ENCODE measurements around the gene RGL4. TPM values are rescaled to one million over a fixed set of nuclear protein-coding genes. Genes with fewer than 3 reads are reported as not detected.

Gene RGL4
- total and polyA plus RNA-seq, 2 experiments from 2014 or later, result 0.16 TPM; not detected in 1

- Mint-ChIP-seq H3K9me3 (no peaks in the 10 kb centered on the region), H3K27ac (no peak overlapping the region)
These were observed 4.3 kb downstream of the RGL4 start for GRCh38 chr22:23695141-23695540.

GRCh38 chr22:23695571-23696325, 4.9 kb downstream of the RGL4 start:
- Histone ChIP-seq H2AFZ (no peak overlapping the region), H3K4me1 (ENCODE audit: insufficient read depth) (no peaks in the 10 kb centered on the region), H3K9me2 (ENCODE audit: insufficient read depth) (no peaks in the 10 kb centered on the region), H3K27me3 (ENCODE audit: insufficient read depth) (no peaks in the 10 kb centered on the region), H3F3A (replicated peaks; ENCODE audit: low read depth) (no peaks in the 10 kb centered on the region), H3K4me2 (no peak overlapping the region), H3K4me3 (no peak overlapping the region), H4K20me1 (replicated peaks; ENCODE audit: insufficient read depth) (peaks cover 8% of the 10 kb centered on the region), H3K79me2 (replicated peaks; ENCODE audit: insufficient read depth) (peaks cover 7% of the 10 kb centered on the region; the same call in 1 of the 2 replicates), H3K36me3 (ENCODE audit: insufficient read depth) (peaks cover 16% of the 10 kb centered on the region), H3K27ac (ENCODE audit: low read depth) (no peak overlapping the region)
- H3K36me3 Mint-ChIP-seq (ENCODE audit: low read depth), result peaks cover 21% of the 10 kb centered on the region
- H3K9me3 Mint-ChIP-seq, result no peaks in the 10 kb centered on the region
- peaks cover 8% of the 10 kb centered on the region for H3K27me3 Mint-ChIP-seq (ENCODE audit: insufficient read depth, low read depth, poor library complexity)
- H3K27ac Mint-ChIP-seq, result no peak overlapping the region
- H3K4me3 Mint-ChIP-seq, result no peak overlapping the region
- H3K4me1 Mint-ChIP-seq, result no peaks in the 10 kb centered on the region
- DNase-seq (ENCODE audit: low spot score) (no peak), ATAC-seq (no peak)
- no peak for TF ChIP-seq CREB1 (CRISPR knock-in tag; IDR thresholded peaks at IDR 0.05; ENCODE audit: low read depth)
- TF ChIP-seq REST (IDR thresholded peaks at IDR 0.05; ENCODE audit: unreplicated experiment), result no peak
- no peak for TF ChIP-seq ZNF331 (CRISPR knock-in tag; IDR thresholded peaks at IDR 0.05; ENCODE audit: low read depth)
- TF ChIP-seq ZNF462 (CRISPR knock-in tag; IDR thresholded peaks at IDR 0.05), result no peak

More at GRCh38 chr22:23695141-23695540, 4.3 kb downstream of the RGL4 start:
- DNase-seq (ENCODE audit: low spot score) (no peak), ATAC-seq (no peak)
- Histone ChIP-seq H4K20me1 (replicated peaks; ENCODE audit: insufficient read depth) (peaks cover 2% of the 10 kb centered on the region), H3K27me3 (ENCODE audit: insufficient read depth) (no peaks in the 10 kb centered on the region), H3K4me1 (ENCODE audit: insufficient read depth) (no peaks in the 10 kb centered on the region), H2AFZ (no peak overlapping the region), H3K79me2 (replicated peaks; ENCODE audit: insufficient read depth) (peaks cover under 1% of the 10 kb centered on the region; the same call in 1 of the 2 replicates), H3K9me2 (ENCODE audit: insufficient read depth) (no peaks in the 10 kb centered on the region), H3K4me3 (no peak overlapping the region), H3K27ac (ENCODE audit: low read depth) (no peak overlapping the region), H3K4me2 (no peak overlapping the region), H3K36me3 (ENCODE audit: insufficient read depth) (peaks cover 10% of the 10 kb centered on the region), H3F3A (replicated peaks; ENCODE audit: low read depth) (no peaks in the 10 kb centered on the region)
- Mint-ChIP-seq H3K4me3 (no peak overlapping the region), H3K36me3 (ENCODE audit: low read depth) (peaks cover 23% of the 10 kb centered on the region), H3K4me1 (no peaks in the 10 kb centered on the region), H3K27me3 (ENCODE audit: insufficient read depth, low read depth, poor library complexity) (peaks cover 8% of the 10 kb centered on the region)
- no peak for TF ChIP-seq EZH2phosphoT487 (IDR thresholded peaks at IDR 0.05; ENCODE audit: unreplicated experiment)
- no peak for TF ChIP-seq EZH2 (IDR thresholded peaks at IDR 0.05; ENCODE audit: low read depth, unreplicated experiment)
- TF ChIP-seq ZNF114 (CRISPR knock-in tag; IDR thresholded peaks at IDR 0.05), result no peak
- no peak for TF ChIP-seq ZNF331 (CRISPR knock-in tag; IDR thresholded peaks at IDR 0.05; ENCODE audit: low read depth)

Data from GM23338 (cell line).